Thoracic aorta (tissue), 2 donors: ENCODE data around the gene WAC. TPM values are rescaled to one million over a fixed set of nuclear protein-coding genes. Genes with fewer than 3 reads are reported as not detected.

Source experiments
- ATAC-seq: fragments of 150-250 bp; one replicate; pipeline ENCODE4 v1.8.0; 2017; ENCODE audit warnings: low read depth; ENCODE audit not compliant: insufficient number of reproducible peaks, low FRiP score
- DNase-seq: peaks from one replicate; pipeline ENCODE4 v3.0.0-alpha.2; 2020; ENCODE audit warnings: low spot score
- H3K27ac ChIP-seq, 2 donors: fragments of 200-600 bp; sonication (generic); 1 replicate in 1 of 2; 2 replicates in 1 of 2; pipeline ENCODE4 v1.5.1; 2016; ENCODE audit warnings: mild to moderate bottlenecking in 2 of 2, moderate library complexity in 2 of 2
- H3K27me3 ChIP-seq: fragments of 200-600 bp; sonication (generic); replicated peaks from 2 replicates; pipeline ENCODE4 v1.6.0; 2016; ENCODE audit warnings: mild to moderate bottlenecking; ENCODE audit not compliant: insufficient read depth
- H3K36me3 ChIP-seq: fragments of 200-600 bp; sonication (generic); one replicate; pipeline ENCODE4 v1.5.1; 2016
- H3K4me1 ChIP-seq, 2 donors: fragments of 200-600 bp; sonication (generic); 1 replicate in 1 of 2; 2 replicates in 1 of 2; pipeline versions ENCODE4 v1.5.1 to v1.6.0; 2016; ENCODE audit warnings: low read depth in 2 of 2, mild to moderate bottlenecking in 1 of 2; ENCODE audit not compliant: control insufficient read depth in 1 of 2
- H3K4me3 ChIP-seq: fragments of 200-600 bp; sonication (generic); 2 replicates; pipeline ENCODE4 v1.5.1; 2016; ENCODE audit warnings: mild to moderate bottlenecking
- H3K9me3 ChIP-seq: fragments of 200-600 bp; sonication (generic); 2 replicates; pipeline ENCODE4 v1.5.1; 2016
- total RNA-seq, 2 donors: library from RNA; depleted of rRNA; stranded (reverse); fragments of >200 nt; gene quantifications; one replicate each; pipeline versions ENCODE4 v1.1.0 to v1.2.3, GENCODE V29; 2016
- TF ChIP-seq, protein P1 (sequence below): fragments of 200-600 bp; sonication (generic); IDR thresholded peaks from one replicate; pipeline ENCODE4 v1.5.1; 2019; ENCODE audit warnings: antibody characterized with exemption

WAC gene
- total RNA-seq, 2 donors from 2014 or later = 102 to 142 TPM

DNA sequence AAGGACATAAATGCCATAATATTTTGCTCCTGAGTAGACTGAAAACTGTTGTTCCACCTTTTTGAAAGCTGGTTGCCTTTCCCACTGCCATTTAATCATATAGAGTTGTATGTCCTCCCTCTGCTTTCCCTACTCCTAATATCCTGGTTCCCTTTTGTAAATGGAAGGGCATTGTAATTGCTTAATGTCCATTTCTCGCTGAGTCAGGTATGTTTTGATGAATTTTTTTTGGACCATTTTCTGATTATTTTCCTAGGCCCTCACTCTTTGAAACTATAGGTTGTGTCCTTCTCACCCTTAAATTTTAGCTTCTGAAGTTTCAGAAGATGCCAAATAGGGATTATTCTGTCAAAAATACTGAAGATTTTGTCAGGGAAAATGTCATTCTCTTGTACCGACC is 45.5 kb downstream of the WAC start:
- H3K9me3 ChIP-seq = no peaks in the 10 kb centered on the region
- ATAC-seq = no peak
- H3K27ac ChIP-seq = no peak overlapping the region
- no peak overlapping the region for H3K4me3 ChIP-seq
- H3K4me1 ChIP-seq = peaks cover 40 to 76% of the 10 kb centered on the region in 2 donors
- H3K27me3 ChIP-seq = no peaks in the 10 kb centered on the region
- no peak for DNase-seq
- TF ChIP-seq, protein P1, sequence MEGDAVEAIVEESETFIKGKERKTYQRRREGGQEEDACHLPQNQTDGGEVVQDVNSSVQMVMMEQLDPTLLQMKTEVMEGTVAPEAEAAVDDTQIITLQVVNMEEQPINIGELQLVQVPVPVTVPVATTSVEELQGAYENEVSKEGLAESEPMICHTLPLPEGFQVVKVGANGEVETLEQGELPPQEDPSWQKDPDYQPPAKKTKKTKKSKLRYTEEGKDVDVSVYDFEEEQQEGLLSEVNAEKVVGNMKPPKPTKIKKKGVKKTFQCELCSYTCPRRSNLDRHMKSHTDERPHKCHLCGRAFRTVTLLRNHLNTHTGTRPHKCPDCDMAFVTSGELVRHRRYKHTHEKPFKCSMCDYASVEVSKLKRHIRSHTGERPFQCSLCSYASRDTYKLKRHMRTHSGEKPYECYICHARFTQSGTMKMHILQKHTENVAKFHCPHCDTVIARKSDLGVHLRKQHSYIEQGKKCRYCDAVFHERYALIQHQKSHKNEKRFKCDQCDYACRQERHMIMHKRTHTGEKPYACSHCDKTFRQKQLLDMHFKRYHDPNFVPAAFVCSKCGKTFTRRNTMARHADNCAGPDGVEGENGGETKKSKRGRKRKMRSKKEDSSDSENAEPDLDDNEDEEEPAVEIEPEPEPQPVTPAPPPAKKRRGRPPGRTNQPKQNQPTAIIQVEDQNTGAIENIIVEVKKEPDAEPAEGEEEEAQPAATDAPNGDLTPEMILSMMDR = no peak
- no peaks in the 10 kb centered on the region for H3K36me3 ChIP-seq

DNA sequence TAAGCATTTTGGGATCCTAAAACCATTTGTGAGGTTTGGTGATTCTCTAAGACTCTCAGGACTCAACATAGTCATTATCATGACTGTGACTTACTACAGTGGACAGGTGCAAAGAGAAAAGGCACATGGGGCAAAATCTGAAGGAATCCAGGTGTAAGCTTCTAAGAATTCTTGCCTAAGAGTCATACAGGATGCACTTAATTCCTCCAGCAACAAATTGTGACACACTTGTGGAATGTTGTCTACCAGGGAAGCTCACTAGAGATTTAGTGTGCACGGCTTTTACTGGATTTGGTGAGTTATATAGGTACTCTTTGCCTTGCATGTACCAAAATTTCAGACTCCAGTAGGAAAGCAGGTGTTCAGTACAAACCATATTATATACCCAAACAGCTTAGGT is 47.9 kb downstream of the WAC start:
- no peak for ATAC-seq
- no peaks in the 10 kb centered on the region for H3K9me3 ChIP-seq
- no peaks in the 10 kb centered on the region for H3K27me3 ChIP-seq
- TF ChIP-seq, protein P1 = no peak
- no peak overlapping the region for H3K4me3 ChIP-seq
- no peak overlapping the region for H3K27ac ChIP-seq
- peaks cover 4% of the 10 kb centered on the region for H3K36me3 ChIP-seq
- H3K4me1 ChIP-seq = peaks cover 34 to 57% of the 10 kb centered on the region in 2 donors
- no peak for DNase-seq

DNA sequence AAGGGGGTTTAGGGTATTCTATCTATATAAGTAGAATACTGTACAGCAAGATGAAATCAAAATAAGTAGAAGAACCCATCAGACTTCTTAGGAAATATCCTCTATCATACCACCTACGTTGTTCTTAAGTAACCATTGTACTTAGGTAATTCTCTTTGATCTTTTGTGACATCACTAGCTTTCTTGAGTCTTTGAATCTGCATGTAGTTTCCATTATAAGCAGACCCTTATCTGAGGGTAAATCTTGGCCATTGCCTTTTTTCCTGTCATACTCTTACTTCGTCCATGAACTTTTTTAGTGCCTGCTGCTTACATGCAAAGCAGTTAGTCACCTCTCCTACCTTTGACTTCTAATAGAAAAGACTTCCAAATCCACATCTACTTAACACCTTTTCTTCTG is 49.0 kb downstream of the WAC start:
- ATAC-seq (no peak), DNase-seq (no peak)
- TF ChIP-seq, protein P1 = no peak
- H3K27me3 ChIP-seq = no peaks in the 10 kb centered on the region
- peaks cover 4% of the 10 kb centered on the region for H3K36me3 ChIP-seq
- peaks cover 32 to 53% of the 10 kb centered on the region in 2 donors for H3K4me1 ChIP-seq
- H3K27ac ChIP-seq = no peak overlapping the region
- H3K4me3 ChIP-seq = no peak overlapping the region
- H3K9me3 ChIP-seq = no peaks in the 10 kb centered on the region

DNA sequence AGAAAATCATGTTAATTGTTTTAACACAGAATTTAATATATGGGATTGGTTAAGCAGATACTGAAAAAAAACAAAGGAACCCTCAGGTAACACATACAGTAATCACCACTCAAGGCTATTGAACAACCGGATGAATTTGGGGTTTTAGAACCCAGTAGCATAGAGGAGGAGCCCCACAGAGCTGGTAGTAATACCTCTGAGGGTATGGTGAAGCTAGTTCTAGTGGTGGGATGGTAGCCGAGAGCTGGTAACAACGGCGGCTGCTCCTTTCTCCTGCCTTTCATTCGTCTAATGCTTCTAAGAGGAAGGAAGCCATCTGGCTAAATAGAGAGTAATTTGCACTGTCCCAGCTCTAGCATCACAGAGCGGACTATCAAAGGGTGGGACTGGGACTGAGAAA is 52.2 kb downstream of the WAC start:
- Histone ChIP-seq H3K27me3 (no peaks in the 10 kb centered on the region), H3K27ac (no peak overlapping the region), H3K4me3 (no peak overlapping the region), H3K9me3 (no peaks in the 10 kb centered on the region), H3K4me1 (peaks cover 36 to 45% of the 10 kb centered on the region in 2 donors), H3K36me3 (peaks cover 7% of the 10 kb centered on the region)
- TF ChIP-seq, protein P1 = no peak
- DNase-seq (no peak), ATAC-seq (no peak)

DNA sequence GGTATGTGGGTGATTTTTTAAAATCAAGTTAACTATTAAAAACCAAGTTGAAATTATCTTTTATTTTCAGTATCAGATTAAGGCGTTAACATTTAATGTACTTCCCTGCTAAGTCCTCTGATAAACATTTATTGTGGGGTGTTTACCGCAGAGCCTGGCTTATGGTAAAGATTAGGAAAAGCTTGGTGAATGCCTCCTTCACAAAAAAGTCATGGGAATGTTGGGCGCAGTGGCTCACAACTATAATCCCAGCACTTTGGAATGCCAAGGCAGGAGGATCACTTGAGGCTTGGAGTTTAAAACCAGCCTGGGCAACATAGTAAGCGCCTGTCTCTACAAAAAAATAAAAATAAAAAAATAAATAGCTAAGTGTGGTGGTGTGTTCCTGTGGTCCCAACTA is 53.3 kb downstream of the WAC start:
- no peak for ATAC-seq
- TF ChIP-seq, protein P1 = no peak
- DNase-seq = no peak

More for the DNA sequence above, 53.3 kb downstream of the WAC start:
- Histone ChIP-seq H3K27me3 (no peaks in the 10 kb centered on the region), H3K27ac (no peak overlapping the region), H3K4me1 (peaks cover 31 to 36% of the 10 kb centered on the region in 2 donors), H3K36me3 (peaks cover 11% of the 10 kb centered on the region), H3K4me3 (no peak overlapping the region), H3K9me3 (no peaks in the 10 kb centered on the region)
